Cardiac muscle cell (in vitro differentiated cells and primary cell): ENCODE results near the gene MRRF. TPM values are rescaled to one million over a fixed set of nuclear protein-coding genes. Genes with fewer than 3 reads are reported as not detected.
A peak's percentile ranks its signal among the peaks of the same experiment; 100 is the strongest.

Experiments
- DNase-seq, 2 donors: peaks; one replicate each; pipeline versions ENCODE4 v3.0.0 to v3.0.0-alpha.2; 2010 to 2017; ENCODE audit warnings: low read depth in 1 of 2, low spot score in 1 of 2
- H3K27ac ChIP-seq: fragments of 200-600 bp; sonication (generic); 2 replicates; pipeline ENCODE4 v1.5.1; 2016
- H3K27me3 ChIP-seq: fragments of 200-600 bp; sonication (generic); 2 replicates; pipeline ENCODE4 v1.6.0; 2016; ENCODE audit warnings: control low read depth
- H3K36me3 ChIP-seq: fragments of 200-600 bp; sonication (generic); 2 replicates; pipeline ENCODE4 v1.5.1; 2016; ENCODE audit warnings: control low read depth
- H3K4me1 ChIP-seq: fragments of 200-600 bp; sonication (generic); 2 replicates; pipeline ENCODE4 v1.8.1; 2017; ENCODE audit warnings: low read depth, mild to moderate bottlenecking, mixed run types
- H3K4me3 ChIP-seq: fragments of 200-600 bp; sonication (generic); 2 replicates; pipeline ENCODE4 v1.5.1; 2016; ENCODE audit warnings: mild to moderate bottlenecking
- H3K9me3 ChIP-seq: fragments of 200-600 bp; sonication (generic); 2 replicates; pipeline ENCODE4 v1.5.1; 2017; ENCODE audit warnings: low read depth, mild to moderate bottlenecking, control low read depth
- CTCF ChIP-seq: IDR thresholded peaks from 2 replicates; pipeline ENCODE4 v1.5.1; 2012; ENCODE audit warnings: low read depth, mild to moderate bottlenecking, low read length
- polyA plus RNA-seq: library from polyadenylated mRNA; unstranded; fragments of >200 nt; fragmentation: Nextera tagmentation; extraction: Ambion mirVana; gene quantifications from 2 replicates; pipeline ENCODE4 v1.2.1, GENCODE V29; 2016
- total RNA-seq: library from RNA; depleted of rRNA; stranded (reverse); fragments of >200 nt; gene quantifications from 2 replicates; pipeline ENCODE4 v1.2.3, GENCODE V29; 2016

Gene MRRF
- total and polyA plus RNA-seq, 2 experiments from 2014 or later = 44.4 to 45.5 TPM

GRCh38 chr9:122374885-122375420, 110.3 kb downstream of the MRRF start:
- Histone ChIP-seq H3K4me1 (peaks cover 20% of the 10 kb centered on the region), H3K36me3 (no peaks in the 10 kb centered on the region), H3K9me3 (no peaks in the 10 kb centered on the region), H3K27ac (no peak overlapping the region), H3K27me3 (peaks cover 36% of the 10 kb centered on the region), H3K4me3 (no peak overlapping the region)
- no peak for TF ChIP-seq CTCF
- peak; percentile 48 to 91 for DNase-seq

- Histone ChIP-seq H3K4me1 (peaks cover 20% of the 10 kb centered on the region), H3K9me3 (no peaks in the 10 kb centered on the region), H3K36me3 (no peaks in the 10 kb centered on the region), H3K27me3 (peaks cover 17% of the 10 kb centered on the region), H3K4me3 (no peak overlapping the region), H3K27ac (no peak overlapping the region)
- peak in 1 of 2 donors; percentile 53 for DNase-seq
- TF ChIP-seq CTCF = no peak
Measured at GRCh38 chr9:122376796-122377195, 112.1 kb downstream of the MRRF start.

- Histone ChIP-seq H3K27ac (no peak overlapping the region), H3K27me3 (peaks cover 10% of the 10 kb centered on the region), H3K9me3 (no peaks in the 10 kb centered on the region), H3K36me3 (no peaks in the 10 kb centered on the region), H3K4me1 (peaks cover 20% of the 10 kb centered on the region), H3K4me3 (no peak overlapping the region)
- peak in 1 of 2 donors; percentile 54 for DNase-seq
- no peak for TF ChIP-seq CTCF
Measured at GRCh38 chr9:122377241-122378164, 112.8 kb downstream of the MRRF start.

- no peak for TF ChIP-seq CTCF
Measured at GRCh38 chr9:122378236-122378635, 113.6 kb downstream of the MRRF start.

GRCh38 chr9:122379340-122379739, 114.7 kb downstream of the MRRF start:
- peak; percentile 67 for TF ChIP-seq CTCF
- Histone ChIP-seq H3K27me3 (no peaks in the 10 kb centered on the region), H3K36me3 (no peaks in the 10 kb centered on the region), H3K27ac (no peak overlapping the region), H3K4me3 (no peak overlapping the region), H3K4me1 (peaks cover 20% of the 10 kb centered on the region), H3K9me3 (no peaks in the 10 kb centered on the region)
- DNase-seq = peak in 1 of 2 donors; percentile 63

More at GRCh38 chr9:122378236-122378635, 113.6 kb downstream of the MRRF start:
- Histone ChIP-seq H3K36me3 (no peaks in the 10 kb centered on the region), H3K27ac (no peak overlapping the region), H3K4me3 (no peak overlapping the region), H3K9me3 (no peaks in the 10 kb centered on the region), H3K27me3 (peaks cover 4% of the 10 kb centered on the region), H3K4me1 (peaks cover 20% of the 10 kb centered on the region)
- DNase-seq = no peak
